ENCODE results near the gene STAT5A.

The STAT5A gene

GRCh38 chr17:42348104-42348503, 59.8 kb downstream of the STAT5A start:
- TF ChIP-seq FOXP2 (optimal IDR thresholded peaks at IDR 0.05; ENCODE audit: borderline replicate concordance, extremely low read depth, extremely low read length, insufficient read depth) (no peak), SIN3A (IDR thresholded peaks at IDR 0.05; ENCODE audit: borderline replicate concordance, insufficient read depth, low read length) (no peak), TAF1 (IDR thresholded peaks at IDR 0.05; ENCODE audit: borderline replicate concordance, insufficient read depth, low read length) (no peak), REST (IDR thresholded peaks at IDR 0.05; ENCODE audit: insufficient read depth in 1 of 2, low read depth in 2 of 2, low read length in 2 of 2) (no peak), POLR2AphosphoS5 (IDR thresholded peaks at IDR 0.05; ENCODE audit: low read depth, low read length) (no peak)

- TF ChIP-seq TAF1 (IDR thresholded peaks at IDR 0.05; ENCODE audit: borderline replicate concordance, insufficient read depth, low read length) (no peak), FOXP2 (optimal IDR thresholded peaks at IDR 0.05; ENCODE audit: borderline replicate concordance, extremely low read depth, extremely low read length, insufficient read depth) (no peak), POLR2AphosphoS5 (IDR thresholded peaks at IDR 0.05; ENCODE audit: low read depth, low read length) (no peak), SIN3A (IDR thresholded peaks at IDR 0.05; ENCODE audit: borderline replicate concordance, insufficient read depth, low read length) (no peak), REST (IDR thresholded peaks at IDR 0.05; ENCODE audit: insufficient read depth in 1 of 2, low read depth in 2 of 2, low read length in 2 of 2) (no peak)
Observed at GRCh38 chr17:42354956-42355843, 66.9 kb downstream of the STAT5A start.

GRCh38 chr17:42358434-42358833, 70.1 kb downstream of the STAT5A start:
- TF ChIP-seq REST (IDR thresholded peaks at IDR 0.05; ENCODE audit: insufficient read depth in 1 of 2, low read depth in 2 of 2, low read length in 2 of 2) (no peak), SIN3A (IDR thresholded peaks at IDR 0.05; ENCODE audit: borderline replicate concordance, insufficient read depth, low read length) (no peak), TAF1 (IDR thresholded peaks at IDR 0.05; ENCODE audit: borderline replicate concordance, insufficient read depth, low read length) (no peak), FOXP2 (optimal IDR thresholded peaks at IDR 0.05; ENCODE audit: borderline replicate concordance, extremely low read depth, extremely low read length, insufficient read depth) (no peak), POLR2AphosphoS5 (IDR thresholded peaks at IDR 0.05; ENCODE audit: low read depth, low read length) (no peak)

GRCh38 chr17:42359133-42359532, 70.8 kb downstream of the STAT5A start:
- TF ChIP-seq SIN3A (IDR thresholded peaks at IDR 0.05; ENCODE audit: borderline replicate concordance, insufficient read depth, low read length) (no peak), REST (IDR thresholded peaks at IDR 0.05; ENCODE audit: insufficient read depth in 1 of 2, low read depth in 2 of 2, low read length in 2 of 2) (no peak), FOXP2 (optimal IDR thresholded peaks at IDR 0.05; ENCODE audit: borderline replicate concordance, extremely low read depth, extremely low read length, insufficient read depth) (no peak), POLR2AphosphoS5 (IDR thresholded peaks at IDR 0.05; ENCODE audit: low read depth, low read length) (no peak), TAF1 (IDR thresholded peaks at IDR 0.05; ENCODE audit: borderline replicate concordance, insufficient read depth, low read length) (no peak)

All from PFSK-1 (cell line).